ENCODE results near the gene IGLL5.

IGLL5 gene

DNA sequence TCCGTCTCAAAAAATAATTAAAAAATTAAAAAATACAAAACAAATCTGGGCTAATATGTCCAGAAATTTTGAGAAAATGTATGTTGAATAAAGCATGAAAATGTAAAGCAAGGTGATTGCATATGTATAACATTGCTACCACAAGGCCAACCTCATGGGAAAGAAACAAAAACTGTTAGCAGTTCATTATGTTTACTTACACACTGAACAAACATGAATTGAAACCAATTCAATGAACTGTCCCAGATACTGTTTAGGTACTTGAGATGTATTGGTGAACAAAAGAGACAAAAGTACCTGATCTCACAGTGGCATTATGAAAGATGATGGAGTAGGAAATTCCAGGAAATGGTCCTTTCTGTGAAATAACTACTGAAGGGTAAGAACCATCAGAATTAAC is 43.8 kb upstream of the IGLL5 start:
- TF ChIP-seq, protein P1, sequence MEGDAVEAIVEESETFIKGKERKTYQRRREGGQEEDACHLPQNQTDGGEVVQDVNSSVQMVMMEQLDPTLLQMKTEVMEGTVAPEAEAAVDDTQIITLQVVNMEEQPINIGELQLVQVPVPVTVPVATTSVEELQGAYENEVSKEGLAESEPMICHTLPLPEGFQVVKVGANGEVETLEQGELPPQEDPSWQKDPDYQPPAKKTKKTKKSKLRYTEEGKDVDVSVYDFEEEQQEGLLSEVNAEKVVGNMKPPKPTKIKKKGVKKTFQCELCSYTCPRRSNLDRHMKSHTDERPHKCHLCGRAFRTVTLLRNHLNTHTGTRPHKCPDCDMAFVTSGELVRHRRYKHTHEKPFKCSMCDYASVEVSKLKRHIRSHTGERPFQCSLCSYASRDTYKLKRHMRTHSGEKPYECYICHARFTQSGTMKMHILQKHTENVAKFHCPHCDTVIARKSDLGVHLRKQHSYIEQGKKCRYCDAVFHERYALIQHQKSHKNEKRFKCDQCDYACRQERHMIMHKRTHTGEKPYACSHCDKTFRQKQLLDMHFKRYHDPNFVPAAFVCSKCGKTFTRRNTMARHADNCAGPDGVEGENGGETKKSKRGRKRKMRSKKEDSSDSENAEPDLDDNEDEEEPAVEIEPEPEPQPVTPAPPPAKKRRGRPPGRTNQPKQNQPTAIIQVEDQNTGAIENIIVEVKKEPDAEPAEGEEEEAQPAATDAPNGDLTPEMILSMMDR (conservative IDR thresholded peaks at IDR 0.05; ENCODE audit: low read depth, low read length) = no peak
- DNase-seq (ENCODE audit: low read depth) = no peak
- no peak overlapping the region for H3K4me3 ChIP-seq (ENCODE audit: low read length)

DNA sequence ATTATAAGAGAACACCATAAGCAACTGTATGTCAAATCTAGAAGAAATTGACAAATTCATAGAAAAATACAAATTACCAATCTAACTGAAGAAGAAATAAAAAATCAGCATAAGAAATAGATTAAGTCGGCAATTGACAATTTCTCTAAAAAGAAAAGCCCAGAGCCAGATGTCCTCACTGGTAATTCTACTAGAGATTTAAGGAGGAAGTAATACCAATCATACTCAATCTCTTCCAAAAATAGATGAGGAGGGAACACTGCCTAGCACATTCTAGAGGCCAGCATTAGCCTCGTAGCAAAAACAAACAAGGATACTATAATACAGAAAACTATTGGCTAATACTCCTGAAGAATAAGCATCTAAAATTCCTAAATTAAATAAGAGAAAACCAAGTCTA is 40.4 kb upstream of the IGLL5 start:
- DNase-seq (ENCODE audit: low read depth) = no peak
- no peak overlapping the region for H3K4me3 ChIP-seq (ENCODE audit: low read length)

DNA sequence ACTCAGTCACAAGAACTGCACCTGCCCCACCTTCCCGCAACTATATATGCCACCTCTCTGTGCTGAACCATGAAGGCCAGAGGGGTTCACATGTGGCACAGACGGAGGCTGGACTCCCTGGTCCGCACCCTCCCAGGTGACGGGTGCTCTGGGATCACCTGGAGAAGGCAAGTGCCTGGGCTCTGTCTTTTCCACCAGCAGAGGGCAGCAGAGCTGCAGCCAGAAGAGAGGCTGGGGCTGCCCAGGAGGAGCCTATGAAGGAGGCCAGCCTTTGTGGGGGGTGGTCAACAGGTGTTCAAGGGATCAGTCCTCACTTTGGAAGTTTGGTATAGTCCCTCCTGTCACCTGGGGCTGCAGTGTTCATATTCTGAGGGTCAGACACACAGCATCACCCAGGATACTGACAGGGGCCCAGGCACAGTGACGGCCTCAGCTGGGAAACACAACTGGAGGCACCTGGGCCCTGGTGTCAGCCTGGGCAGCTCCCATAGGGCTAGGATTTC is 39.2 kb upstream of the IGLL5 start:
- TF ChIP-seq, protein P1 (conservative IDR thresholded peaks at IDR 0.05; ENCODE audit: low read depth, low read length) = peak; percentile 100
- no peak overlapping the region for H3K4me3 ChIP-seq (ENCODE audit: low read length)
- DNase-seq (ENCODE audit: low read depth) = peak; percentile 6

More for the DNA sequence above, 40.4 kb upstream of the IGLL5 start:
- TF ChIP-seq, protein P1 (conservative IDR thresholded peaks at IDR 0.05; ENCODE audit: low read depth, low read length) = no peak

DNA sequence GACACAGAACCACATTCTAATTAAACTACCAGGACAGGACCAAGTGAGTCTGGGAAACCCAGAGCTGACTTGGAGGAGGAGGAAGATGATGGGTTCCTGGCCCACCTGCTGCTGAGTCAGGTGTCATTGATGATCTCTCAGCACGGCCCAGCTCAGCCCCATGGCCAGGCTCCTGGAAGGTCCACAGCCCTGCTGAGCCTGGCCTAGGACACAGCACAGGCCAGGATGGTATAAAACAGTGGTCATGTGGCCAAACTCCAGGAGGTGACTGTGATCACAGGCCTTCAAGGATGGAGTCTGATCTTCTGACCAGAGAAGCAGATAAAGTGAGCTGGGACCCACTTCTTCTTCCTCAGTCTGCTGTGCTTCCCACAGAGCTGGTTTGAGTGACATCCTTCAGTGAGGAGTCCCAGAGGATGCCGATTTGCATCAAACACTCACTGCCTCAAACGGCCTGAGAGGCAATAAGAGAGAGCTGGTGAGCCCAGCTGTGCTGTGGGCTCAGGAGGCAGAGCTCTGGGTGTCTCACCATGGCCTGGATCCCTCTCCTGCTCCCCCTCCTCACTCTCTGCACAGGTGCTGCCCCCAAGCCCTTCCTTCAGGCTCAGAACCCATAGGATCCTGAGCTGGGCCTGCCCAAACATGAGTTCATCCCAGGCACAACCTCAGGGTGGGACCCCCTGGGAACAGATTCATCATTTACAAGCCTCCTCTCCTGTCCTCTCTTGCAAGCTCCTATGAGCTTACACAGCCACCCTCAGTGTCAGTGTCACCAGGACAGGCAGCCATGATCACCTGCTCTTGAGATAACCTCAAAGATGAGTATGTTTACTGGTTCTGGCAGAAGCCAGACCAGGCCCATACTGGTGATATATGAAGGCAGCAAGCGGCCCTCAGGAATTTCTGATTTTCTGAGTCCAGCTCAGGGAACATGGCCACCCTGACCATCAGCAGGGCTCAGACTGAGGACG is 37.7 kb upstream of the IGLL5 start:
- H3K4me3 ChIP-seq (ENCODE audit: low read length) = no peak overlapping the region
- TF ChIP-seq, protein P1 (conservative IDR thresholded peaks at IDR 0.05; ENCODE audit: low read depth, low read length) = no peak
- no peak for DNase-seq (ENCODE audit: low read depth)

DNA sequence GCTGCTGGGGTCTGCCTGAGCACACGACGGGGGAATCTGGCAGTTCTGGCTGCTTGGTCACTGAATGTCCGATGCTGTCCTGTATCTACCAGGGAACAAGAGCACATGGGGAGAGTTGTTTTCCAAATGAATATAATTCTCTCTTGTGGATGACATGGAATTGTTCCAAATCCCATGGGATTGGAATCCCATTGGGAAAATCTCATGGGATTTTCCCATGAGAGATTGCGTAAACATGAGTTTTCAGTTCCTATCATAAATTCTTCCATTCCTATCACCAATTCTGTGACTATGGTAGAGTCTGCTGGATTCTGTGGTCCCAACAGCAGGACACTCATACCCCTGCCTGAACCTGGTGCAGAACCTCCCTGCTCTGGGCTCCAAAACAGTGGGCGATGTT is 35.6 kb upstream of the IGLL5 start:
- no peak for DNase-seq (ENCODE audit: low read depth)
- TF ChIP-seq, protein P1 (conservative IDR thresholded peaks at IDR 0.05; ENCODE audit: low read depth, low read length) = no peak
- H3K4me3 ChIP-seq (ENCODE audit: low read length) = no peak overlapping the region

DNA sequence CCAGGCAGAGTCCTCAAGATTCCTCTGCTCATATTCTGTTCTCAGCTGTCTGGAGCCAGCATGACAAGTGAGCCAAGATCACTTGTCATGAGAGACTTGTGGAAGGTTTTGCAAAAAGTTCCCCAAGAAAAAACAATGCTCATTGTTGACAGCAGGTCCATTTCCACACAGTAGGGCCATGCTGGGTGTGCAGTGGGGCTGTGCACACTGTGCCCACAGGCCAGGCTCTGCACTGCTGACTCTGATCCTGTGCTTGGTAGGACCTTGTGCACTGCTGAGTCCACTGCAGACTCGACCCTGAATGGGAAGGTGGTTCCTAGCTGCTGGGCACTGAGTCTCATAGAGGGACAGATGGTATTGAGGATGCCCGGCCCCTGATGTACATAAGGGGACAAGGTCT is 33.9 kb upstream of the IGLL5 start:
- no peak overlapping the region for H3K4me3 ChIP-seq (ENCODE audit: low read length)
- no peak for DNase-seq (ENCODE audit: low read depth)
- TF ChIP-seq, protein P1 (conservative IDR thresholded peaks at IDR 0.05; ENCODE audit: low read depth, low read length) = no peak

DNA sequence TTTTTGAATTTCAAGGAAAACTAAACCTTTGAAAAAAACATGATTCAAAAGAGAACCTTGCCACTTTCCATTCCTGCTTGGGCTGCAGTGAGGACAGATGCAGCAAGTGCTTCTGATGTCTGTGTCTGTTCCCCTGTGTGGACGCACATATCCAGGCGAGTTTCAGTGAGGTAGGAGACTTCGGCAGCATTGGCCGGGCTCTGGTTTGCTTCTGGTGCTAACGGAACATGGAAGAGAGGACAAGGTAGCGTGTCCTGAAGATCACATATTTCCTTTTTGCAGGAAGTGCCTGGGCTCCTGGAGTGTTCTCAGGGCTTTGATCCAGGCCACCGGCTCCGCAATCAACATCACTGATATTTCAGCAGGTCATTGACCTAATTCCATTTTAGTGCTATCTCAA is 33.1 kb upstream of the IGLL5 start:
- no peak overlapping the region for H3K4me3 ChIP-seq (ENCODE audit: low read length)
- TF ChIP-seq, protein P1 (conservative IDR thresholded peaks at IDR 0.05; ENCODE audit: low read depth, low read length) = no peak
- no peak for DNase-seq (ENCODE audit: low read depth)
